IPS-NIHi11 (cell line): ENCODE results near the gene KNSTRN.

Experiments used
- DNase-seq: peaks from one replicate; pipeline ENCODE4 v3.0.0; 2012; ENCODE audit warnings: mixed read lengths, low spot score

KNSTRN gene

DNA sequence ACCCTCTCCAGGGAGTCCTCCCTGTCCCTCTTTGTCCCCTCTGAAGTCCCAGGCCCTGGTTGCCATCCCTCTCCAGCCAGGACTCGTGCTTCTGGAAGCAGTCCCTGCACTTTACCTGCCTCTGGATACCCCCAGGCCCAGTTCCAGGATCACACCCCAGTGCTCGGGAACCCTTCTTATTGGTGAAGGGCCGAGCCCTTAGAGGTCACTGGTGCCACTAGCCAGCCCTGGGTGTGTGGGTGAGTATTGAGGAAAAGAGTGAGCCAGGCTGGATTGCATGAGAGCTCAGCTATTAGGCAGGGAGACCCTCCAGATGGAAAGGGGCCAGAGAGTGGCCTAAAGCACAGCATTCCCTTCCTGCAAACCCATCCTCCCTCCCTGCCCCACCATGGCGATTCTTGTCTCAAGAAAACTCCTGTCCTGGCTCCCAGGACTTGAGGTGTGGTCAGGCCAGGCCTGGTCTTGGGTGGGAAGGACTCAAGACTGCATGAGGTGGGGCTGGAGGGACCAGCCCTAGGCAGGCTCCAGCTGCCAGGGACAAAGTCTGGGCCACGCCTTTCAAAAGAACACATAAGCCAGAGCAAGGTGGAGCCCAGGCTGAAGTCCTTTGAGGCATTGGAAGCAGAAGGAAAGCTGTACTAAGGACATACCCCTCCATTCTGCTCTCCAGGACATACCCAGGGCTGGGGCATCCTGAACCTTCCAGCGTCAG, 36.5 kb upstream of the KNSTRN start:
- DNase-seq: no peak

DNA sequence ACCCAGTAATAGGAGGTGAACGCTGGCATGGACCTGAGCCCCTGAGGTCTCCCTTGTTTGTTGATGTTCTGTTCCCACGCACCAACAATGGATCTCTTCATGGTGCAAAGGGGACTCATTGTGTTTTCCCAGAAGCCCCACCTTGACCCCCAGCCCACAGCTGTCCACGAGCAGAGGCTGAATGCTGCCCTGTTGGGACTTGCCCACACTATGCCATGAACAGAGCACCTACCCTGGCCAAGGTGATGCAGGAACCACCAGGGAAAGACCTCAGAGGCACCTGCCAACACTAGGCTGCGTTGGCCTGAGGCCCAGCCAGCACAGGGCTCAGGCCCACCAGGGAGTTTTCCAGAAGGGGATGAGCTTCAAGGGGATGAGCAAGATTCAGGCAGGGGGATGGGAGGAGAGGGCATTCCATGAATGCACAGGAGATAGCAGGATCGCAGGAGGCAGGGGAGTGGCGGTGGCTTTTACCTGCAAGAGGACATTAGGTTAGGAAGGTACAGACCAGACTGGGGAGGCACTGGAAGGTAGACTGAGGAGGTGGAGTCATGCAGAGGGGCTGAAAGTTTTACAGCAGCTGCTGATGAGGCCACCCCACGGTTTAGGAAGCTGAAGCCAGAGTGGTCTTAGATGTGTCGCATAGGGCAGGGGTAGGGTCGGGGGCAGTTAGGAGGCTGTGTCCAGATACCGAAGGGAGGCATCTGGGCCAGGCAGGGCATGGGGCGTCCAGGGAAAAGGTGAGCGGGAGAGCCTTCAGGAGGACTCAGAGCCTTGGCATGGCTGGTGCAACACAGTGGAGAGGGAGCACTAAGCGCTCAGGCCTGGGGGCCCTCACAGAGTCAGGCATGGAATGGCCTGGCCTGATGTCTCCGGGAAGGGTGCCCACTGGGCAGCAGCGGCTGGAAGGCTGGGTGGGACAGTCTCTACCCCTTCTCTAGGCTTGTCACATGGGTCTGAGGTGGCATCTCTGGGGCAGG, 35.7 kb upstream of the KNSTRN start:
- DNase-seq: no peak

DNA sequence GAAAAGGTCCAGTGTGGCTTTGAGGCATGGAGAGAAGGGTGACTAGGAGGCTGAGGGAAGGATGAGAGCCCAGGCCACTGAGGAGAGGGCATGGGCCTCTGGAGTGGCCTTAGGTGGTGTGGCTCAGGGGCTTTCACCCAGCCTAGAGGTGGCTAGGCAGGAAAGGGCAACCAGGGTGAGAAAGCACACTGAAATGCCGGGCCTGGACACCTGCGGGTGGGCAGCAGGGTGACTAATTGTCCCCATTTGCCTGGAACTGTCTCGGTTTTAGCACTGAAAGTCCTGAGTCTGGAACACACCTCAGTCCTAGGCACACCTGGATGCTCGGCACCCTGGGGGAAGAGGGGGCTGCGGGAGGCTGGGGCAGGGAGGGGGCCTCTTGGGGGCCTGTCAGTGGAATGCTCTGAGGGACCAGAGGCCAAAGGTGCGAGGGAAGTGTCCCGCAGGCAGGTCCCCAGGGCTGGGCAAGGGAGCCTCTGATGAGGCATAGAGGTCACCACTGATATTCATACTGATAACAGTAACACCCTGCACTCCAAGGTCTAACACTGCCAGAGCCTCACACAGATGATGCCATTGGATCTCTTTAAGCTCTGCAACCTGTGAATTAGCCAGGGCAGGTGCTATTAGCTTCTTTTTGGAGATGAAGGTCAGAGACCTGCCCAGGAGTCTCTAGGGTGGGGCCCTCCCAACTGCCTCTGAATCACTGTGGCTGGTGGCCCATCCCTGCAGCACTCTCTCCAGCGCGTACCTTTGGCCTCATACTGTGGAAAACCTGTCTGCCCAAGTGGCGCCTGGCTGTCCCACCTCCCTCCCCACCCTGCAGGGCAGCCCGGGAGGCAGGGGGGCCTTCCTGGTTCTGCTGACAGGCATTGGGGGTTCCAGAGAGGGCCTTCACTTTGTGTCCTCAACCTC, 34.7 kb upstream of the KNSTRN start:
- no peak for DNase-seq

DNA sequence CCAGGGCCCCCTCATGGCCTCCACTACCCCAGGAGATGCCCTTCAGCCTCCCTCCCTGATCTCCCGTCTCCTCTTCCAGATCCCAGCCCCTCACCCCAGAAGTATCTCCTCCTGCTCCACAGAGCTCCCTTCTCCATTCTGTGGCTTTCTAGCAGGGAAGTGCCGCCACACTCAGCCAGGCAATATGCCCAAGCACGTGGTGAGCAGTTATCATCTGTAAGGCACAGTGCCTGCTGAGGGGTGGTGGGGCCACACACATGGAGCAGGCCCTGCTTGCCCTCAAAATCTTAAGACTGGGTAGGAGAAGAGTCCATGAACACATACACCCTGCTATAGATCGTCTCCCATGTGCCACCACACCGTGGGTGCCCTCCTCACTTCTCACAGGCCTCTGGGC, 34.0 kb upstream of the KNSTRN start:
- DNase-seq: no peak

DNA sequence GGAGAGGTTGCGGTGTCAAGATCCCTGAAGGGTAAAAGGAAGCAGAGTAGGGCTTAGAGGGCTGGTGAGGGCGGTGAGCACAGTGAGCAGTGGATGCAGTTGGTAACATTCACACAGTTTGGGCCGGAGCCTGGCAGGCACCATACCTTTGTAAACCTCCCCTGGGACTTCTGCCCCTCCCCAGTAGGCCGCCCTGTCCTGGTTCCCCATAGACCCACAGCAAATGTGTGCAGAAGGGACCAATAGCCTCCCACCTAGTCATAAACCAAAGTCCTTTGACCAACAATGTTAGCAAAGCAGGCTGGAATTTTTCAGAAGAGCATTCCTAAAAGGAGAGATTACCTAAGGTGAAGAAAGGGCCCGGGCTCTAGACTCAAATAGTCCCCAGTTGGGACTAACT, 33.4 kb upstream of the KNSTRN start:
- no peak for DNase-seq

DNA sequence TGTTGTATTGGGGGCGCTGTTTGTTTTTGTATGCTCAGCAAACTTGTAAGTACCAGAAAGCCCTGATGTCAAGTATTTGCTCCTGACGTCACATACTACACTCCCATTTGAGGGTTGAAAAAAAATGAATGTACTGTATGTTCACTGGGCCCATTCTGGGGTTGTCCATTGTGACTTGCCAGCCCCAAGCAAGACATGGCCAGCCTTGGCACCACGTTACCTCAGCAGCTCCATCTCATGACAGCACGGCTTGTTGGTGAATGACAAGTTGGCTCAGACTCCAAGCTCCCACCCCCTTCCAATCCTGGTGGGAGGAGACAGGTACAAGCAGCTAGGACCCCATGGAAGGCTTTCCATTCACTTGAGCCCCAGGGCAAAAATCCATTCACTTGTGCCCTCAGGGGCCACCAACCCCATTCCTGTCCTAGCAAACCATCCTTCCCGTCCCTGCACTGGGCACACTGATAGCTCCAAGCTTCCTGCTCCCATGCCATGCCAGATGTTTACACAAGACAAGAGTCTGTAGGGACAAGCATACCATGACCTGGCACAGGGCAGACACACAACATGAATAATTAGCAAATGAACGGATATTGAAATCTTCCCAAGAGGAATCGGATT, 30.1 kb upstream of the KNSTRN start:
- no peak for DNase-seq

DNA sequence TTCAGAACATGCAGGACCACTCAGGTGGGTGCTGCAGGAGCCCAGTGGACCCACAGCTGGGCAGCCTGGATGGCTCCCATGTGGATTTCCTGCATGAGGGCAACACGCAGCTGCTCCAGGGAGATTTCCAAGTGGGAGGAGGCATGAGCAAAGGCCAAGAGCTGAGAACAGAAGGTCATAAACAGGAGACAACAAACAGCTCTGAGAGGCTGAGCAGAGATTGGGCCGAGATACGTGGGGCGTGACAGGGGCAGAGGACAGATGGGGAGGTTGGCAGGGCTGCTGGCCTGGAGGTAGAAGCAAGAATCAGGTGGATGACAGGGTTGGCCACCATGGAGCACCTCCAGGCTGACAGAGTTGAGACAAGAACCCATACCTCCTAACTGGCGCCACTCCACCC, 28.8 kb upstream of the KNSTRN start:
- no peak for DNase-seq

DNA sequence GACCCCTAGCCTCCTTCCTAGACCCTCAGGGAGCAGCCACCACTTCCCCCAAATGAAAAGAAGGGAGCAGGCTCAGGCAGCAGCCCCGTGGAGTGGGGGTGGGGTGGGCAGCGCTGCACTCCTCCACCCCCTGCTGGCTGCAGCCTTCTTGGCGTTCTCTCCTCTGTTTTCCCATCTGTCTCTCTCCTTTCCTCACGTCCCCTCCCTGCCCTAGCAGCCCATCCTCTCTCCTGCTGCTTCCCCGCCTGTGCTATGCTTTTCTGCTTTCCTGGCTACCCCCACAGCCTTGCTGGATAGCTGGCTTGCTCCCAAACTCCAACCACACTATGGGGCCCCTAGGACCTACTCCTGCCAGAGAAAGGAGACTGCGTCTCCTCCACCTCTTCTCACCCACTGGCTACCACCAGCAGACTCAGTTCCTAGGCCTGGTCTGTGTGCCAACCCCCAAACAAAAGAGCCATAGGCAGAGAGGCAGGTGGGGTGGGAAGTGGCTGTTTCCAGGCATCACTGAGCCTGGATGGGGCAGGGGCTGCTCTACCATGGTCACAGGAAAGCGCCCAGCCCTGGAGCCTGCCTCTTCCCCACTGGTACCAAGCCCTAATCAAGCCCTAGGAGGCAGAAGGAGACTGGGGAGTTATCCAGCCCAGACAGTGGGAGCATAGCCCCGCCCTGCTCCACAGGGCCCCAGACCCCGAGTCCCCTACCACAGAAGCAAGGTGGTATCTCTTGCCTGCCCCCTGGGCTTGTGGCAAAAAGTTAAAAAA, 27.9 kb upstream of the KNSTRN start:
- peak; percentile 69 for DNase-seq

DNA sequence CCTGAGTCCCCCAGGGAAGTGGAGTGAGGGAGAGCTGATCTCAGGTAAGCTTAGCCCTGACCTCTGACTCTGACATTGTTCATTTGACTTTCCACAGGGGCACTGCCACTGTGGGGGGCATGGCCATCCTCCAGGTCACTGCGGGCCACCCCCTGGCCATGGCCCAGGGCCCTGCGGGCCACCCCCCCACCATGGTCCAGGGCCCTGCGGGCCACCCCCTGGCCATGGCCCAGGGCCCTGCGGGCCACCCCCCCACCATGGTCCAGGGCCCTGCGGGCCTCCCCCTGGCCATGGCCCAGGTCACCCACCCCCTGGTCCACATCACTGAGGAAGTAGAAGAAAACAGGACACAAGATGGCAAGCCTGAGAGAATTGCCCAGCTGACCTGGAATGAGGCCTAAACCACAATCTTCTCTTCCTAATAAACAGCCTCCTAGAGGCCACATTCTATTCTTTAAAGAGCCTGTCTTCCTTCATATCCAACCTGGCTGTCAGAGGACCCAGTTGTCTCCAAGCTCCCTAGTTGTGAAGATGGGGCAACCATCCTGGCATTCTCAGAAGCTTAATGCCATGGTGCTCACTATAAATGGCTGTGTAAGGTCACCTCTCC, 26.4 kb upstream of the KNSTRN start:
- no peak for DNase-seq

DNA sequence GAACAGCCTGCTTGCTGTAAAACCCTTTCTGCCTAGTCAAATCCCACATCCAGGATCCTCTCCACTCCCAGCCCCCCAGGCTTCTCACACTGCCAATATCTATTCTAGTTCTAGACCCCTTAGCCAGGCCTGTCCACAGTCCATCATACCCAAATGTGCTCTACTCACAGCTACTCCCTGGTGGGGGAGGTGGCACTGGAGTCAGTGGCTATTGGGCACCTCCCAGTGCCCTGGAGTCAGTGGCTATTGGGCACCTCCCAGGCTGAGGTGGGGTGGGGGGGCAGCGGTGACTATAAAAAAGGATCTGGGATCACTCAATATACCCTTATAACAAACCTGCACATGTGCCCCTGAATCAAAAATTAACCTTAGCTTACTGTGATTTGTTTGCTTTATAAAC, 25.3 kb upstream of the KNSTRN start:
- no peak for DNase-seq

DNA sequence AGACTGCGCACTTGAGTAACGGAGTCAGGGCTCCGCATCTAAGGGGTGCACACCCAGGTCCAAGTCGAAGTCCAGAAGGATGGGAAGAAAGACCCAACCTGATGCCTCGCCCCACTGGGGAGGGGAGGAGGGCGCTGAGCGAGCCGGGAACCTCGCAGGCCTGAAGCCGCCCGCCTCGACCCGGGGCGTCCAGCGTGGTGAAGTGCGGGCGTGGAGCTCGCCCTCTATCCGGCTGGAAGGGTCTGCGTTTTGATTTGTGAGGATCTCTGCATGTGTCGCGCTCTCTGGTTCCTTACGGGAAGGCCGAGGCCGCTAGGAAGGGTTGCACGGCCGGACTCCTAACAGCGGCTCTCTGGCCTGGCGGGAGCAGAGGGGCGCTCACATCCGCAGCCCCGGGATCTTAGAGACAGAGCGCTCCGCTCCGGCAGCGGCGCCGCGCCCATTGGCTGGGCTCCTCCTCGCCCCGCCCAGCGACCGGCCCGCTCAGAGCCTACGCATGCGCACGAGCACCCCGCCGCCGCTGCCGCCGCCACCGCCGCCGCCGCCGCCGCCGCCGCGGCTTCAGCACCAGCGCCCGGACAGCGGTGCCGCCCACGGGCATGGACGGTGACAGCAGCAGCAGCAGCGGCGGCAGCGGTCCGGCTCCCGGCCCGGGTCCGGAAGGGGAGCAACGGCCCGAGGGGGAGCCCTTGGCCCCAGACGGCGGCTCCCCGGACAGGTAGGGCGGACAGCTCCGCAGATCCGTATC, 24.6 kb upstream of the KNSTRN start, which contains the start of gene DISP2:
Gene DISP2 (plus strand): TSS at position 497 of the 748 bp plus-strand sequence. CDS start 103 bp downstream, at position 600.
- DNase-seq: peak; percentile 100

DNA sequence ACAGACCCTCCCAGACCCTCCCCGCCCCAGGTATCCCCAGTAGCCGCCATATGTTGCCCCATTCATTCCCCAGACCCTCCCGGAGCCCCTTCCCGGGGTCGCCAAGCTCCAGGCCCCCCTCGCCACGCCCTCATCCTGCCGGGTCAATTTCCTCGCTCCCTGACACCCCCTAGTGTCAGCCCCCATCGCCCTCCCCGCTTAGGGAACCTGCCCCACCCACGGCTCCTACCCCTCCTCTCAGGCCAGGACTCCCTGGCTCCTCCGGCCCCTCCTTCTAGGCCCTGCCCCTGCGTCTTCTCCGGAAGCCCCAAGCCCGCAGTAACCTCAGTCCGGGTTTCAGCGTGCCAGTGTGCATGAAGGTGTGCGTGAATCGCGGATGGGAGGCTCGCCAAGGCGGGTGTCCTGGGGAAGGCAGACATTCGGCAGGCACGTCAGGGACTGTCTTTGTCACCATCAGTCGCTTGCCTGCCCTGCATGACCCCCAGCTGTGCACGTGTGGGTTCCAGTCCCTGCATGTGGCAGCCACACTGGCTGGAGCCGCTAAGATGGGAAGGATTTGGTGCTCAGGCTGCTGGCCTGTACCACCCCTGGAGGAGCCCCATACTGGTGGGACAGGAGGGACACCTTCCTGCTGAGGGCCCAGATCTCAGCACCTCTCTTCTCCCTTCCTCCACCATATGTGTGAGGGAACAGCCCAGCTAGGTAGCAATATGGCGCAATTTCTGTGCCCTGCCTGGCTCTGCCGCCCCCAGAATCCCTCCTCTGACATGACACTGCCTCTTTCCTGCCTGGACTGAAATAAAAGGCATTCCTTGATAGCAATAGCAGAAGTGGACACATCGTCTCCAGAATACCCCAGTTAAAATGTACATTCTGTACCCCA, 23.8 kb upstream of the KNSTRN start:
- no peak for DNase-seq

DNA sequence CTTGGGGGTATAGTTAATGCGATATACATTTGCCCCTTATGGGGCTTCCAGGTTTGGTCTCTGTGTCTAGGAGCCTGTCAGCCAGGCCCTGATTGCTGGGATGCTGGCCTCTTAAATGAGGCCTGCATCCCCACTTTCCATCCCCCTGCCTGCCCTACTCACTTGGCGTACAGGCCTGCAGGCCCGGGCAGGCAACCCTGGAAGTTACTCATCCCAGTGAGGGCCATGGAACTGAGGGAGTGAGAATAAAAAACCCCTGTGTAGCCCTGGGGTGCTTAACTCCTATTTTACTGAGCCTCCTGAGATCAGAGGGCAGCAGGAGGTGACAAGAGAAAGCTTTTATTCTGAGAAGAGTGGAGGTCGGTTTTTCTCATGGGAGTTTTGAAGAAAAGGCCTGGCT, 22.5 kb upstream of the KNSTRN start:
- no peak for DNase-seq

DNA sequence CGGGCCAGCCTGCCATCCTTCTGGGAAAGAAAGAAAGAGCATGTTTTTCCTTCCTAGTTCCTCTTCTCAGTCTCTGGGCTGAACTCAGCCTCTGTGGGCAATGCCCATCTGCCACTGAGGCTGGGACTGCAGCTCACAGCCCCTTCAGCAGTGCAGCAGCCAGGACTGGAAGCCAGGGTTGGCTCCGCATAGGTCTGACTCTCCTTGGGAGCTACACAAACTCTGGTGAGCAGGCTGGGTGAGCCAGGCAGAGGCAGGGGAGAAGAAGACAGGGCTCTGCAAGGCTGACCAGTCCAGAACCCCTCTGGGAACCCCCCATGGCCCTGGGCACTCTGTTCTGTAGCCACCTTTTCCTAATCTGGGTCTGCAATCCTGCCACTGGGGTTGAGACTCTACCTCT, 20.9 kb upstream of the KNSTRN start:
- DNase-seq: no peak

DNA sequence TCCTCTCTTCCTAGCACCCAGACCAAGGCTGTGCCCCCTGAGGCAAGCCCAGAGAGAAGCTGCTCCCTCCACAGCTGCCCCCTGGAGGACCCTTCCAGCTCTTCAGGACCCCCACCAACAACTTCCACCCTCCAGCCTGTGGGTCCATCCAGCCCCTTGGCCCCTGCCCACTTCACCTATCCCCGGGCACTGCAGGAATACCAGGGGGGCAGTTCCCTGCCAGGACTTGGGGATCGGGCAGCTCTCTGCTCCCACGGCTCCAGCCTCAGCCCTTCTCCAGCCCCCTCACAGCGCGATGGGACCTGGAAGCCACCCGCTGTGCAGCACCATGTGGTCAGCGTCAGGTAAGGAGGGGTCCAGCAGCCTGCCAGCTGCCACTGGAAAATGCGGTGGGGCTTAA, 18.9 kb upstream of the KNSTRN start:
- DNase-seq: no peak

DNA sequence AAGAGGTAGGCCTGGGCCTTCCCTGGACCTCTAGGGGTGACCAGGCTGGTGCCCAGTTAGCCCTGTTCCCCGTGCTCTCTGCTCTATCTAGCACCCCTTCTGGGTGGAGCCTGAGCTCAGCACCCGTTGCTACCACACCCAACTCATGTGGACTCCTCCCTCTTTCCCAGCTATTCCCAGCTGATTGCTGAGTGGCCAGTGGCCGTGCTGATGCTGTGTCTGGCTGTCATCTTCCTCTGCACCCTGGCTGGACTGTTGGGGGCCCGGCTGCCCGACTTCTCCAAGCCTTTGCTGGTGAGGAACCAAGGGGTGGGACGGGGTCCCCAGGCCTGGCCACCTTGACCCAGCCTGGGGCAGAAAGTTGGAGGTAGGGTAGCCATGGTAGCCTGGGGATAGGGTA, 18.3 kb upstream of the KNSTRN start:
- no peak for DNase-seq

DNA sequence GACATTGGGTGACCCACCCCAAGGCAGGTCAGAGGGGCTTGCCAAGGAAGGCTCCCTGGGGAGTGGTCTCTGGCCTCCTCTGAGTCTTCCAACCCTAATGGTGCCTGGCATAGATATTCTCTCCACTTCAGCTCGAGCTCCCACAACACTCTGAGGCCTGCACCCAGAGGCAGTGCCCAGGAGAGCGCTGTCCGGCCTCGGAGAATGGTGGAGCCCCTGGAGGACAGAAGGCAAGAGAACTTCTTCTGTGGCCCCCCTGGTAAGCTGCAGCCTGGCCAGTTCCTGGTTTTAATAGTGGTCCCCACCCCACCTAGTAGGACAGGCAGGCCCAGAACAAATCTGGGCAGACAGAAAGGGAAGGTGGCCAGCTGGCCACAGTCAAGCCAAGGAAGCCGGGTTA, 17.5 kb upstream of the KNSTRN start:
- no peak for DNase-seq

DNA sequence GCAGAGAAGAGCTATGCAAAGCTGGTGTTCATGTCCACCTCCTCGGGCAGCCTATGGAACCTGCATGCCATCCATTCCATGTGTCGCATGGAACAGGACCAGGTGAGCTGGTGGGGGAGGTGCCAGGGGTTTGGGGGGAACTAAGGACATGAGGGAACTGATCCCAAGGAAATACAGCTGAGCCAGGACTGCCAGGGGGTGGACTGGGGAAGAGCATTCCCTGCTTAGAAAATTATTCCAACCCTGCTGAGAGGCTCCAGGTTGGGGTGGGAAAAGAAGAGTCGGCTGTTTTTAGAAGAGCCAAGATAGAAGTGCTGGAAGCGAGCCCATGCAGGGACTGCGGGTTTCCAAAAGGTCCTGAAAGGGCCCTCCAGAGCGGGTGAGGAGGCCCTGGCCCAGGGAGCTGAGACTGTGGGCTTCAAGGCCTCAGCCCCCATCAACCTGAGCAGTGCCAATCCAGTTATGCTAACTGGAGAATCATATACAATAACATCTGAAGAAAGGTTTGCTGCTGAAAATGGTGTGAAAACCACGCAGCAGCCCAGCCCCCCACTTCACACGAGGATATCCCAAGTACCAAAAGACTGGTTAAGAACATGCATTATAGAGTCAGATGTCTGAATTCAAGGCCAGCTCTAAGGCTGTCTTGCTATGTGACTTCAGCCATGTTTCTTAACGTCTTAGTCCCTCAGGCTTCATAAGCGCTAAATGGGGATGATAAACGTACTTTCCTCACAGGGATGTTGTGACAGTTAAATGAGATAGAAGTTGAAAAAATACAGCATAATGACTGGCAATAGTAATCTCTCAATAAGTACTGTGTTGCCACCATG, 16.7 kb upstream of the KNSTRN start:
- DNase-seq: no peak
